BLaER1 treated with 17β-estradiol and CSF1 and Interleukin-3, amounts not matched to agents 10 nM and 100 nM (cell line): Measurements from ENCODE around the gene MGAT5B.

Experiments
- H3K27ac ChIP-seq, 11 experiments: shearing (Covaris generic); formaldehyde crosslinking; 2 replicates each; pipeline ENCODE4 v1.8.1; 2022
- H3K27me3 ChIP-seq, 11 experiments: shearing (Covaris generic); formaldehyde crosslinking; 2 replicates each; pipeline ENCODE4 v1.8.1; 2022
- H3K36me3 ChIP-seq, 11 experiments: shearing (Covaris generic); formaldehyde crosslinking; 2 replicates each; pipeline ENCODE4 v1.8.1; 2022
- H3K4me1 ChIP-seq, 10 experiments: shearing (Covaris generic); formaldehyde crosslinking; 2 replicates each; pipeline ENCODE4 v1.8.1; 2022
- H3K4me2 ChIP-seq, 11 experiments: shearing (Covaris generic); formaldehyde crosslinking; 2 replicates each; pipeline ENCODE4 v1.8.1; 2022
- H3K4me3 ChIP-seq, 10 experiments: shearing (Covaris generic); formaldehyde crosslinking; 2 replicates each; pipeline ENCODE4 v1.8.1; 2022
- H3K9ac ChIP-seq, 11 experiments: shearing (Covaris generic); formaldehyde crosslinking; 2 replicates each; pipeline ENCODE4 v1.8.1; 2022
- H3K9me3 ChIP-seq, 11 experiments: shearing (Covaris generic); formaldehyde crosslinking; replicated peaks in 1 of 11; 2 replicates each; pipeline ENCODE4 v1.8.1; 2022
- H4K20me1 ChIP-seq, 11 experiments: shearing (Covaris generic); formaldehyde crosslinking; 2 replicates each; pipeline ENCODE4 v1.8.1; 2022
- Cebpa-rat ChIP-seq, 11 experiments: shearing (Covaris generic); IDR thresholded peaks; 2 replicates each; pipeline ENCODE4 v1.8.1; 2022

The MGAT5B gene

DNA sequence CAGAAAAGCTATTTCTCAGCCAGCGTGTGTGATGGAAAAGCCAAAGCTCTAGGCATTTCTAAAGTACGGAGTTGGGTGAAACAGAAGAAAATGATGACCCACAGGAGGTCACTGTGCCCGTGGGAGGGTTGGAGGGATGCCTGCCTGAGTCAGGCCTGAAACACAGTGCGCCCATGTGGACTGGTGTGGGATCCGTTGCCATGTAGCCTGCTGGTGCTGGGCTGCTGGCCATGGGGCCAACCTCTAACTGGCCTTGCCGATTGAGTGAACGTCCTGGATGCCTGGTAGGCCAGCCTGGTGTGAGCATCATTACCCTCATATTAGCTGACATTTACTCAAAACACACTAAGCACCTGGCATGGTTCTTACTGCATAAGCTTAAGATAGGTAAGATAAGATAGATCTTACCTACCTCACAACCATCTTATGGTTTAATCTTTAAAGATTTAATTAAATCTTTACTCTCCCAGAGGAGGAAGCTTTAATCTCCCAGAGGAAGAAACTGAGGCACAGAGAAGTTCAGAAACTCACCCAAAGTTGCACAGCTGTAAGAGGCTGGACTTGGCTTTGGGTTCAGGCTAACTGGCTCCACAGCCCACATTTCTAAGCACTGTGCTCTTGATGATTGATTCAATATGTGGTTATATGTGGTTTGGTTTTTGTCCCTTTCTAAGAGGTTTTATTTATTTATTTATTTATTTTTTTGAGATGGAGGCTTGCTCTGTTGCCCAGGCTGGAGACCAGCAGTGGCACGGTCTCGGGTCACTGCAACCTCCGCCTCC, 15.7 kb downstream of the MGAT5B start:
- peaks cover 0 to 93% (median 65%) of the 10 kb centered on the region in 11 experiments; a peak in 17 of 22 replicates for H4K20me1 ChIP-seq
- H3K36me3 ChIP-seq, result peaks cover 0 to 84% (median 66%) of the 10 kb centered on the region in 11 experiments; a peak in 16 of 22 replicates
- H3K27ac ChIP-seq, result no peak overlapping the region
- H3K9me3 ChIP-seq, result no peaks in the 10 kb centered on the region
- peak overlapping the region in 1 of 11 experiments; percentile 0; a peak in 2 of 22 replicates for H3K4me2 ChIP-seq
- no peak overlapping the region for H3K4me3 ChIP-seq
- no peaks in the 10 kb centered on the region for H3K27me3 ChIP-seq
- no peak overlapping the region for H3K9ac ChIP-seq
- H3K4me1 ChIP-seq, result peaks cover 10 to 69% (median 51%) of the 10 kb centered on the region in 10 experiments
- TF ChIP-seq Cebpa-rat (IDR thresholded peaks at IDR 0.05), result no peak

DNA sequence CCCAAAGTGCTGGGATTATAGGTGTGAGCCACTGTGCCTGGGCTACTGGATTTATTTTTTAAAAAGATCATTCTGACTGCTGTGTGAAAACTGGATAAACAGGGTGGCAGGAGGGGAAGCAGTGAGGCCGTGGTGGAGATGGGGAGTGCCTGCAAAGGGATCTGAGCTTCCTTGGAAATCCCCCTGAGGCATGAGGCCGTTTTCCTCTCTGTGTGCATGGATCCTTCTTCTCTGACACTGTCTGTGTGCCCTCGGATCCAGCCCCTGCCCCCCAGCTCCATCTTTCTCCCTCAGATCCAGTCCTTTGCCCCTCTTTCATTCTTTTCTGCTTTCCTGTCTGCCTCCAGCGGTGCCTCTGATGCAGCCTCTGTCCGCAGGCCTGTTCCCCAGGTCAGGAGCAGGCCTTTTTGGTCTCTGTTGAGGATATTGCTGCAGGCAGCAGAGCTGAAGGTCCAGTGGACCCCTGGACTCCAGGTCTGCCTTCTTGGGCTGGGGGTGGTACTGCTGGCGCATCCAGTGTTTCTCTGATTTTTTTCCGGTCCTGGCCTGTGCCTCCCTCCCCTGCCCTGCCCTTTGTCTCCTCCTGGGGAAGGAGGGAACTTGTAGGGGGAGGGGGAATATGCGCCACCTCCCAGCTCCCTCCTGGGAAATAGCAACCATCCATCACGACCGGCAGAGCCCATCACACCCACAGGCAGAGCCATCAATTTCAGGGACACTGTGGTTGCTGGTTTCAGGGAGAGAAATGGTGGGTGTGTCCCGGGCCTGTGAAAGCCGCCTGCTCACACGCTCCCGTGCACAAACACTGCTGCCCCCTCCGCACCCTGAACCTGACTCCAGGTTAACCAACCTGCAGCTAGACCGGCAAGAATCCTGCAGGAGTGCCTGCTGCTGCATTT, 17.0 kb downstream of the MGAT5B start:
- peaks cover 0 to 84% (median 71%) of the 10 kb centered on the region in 11 experiments; a peak in 16 of 22 replicates for H3K36me3 ChIP-seq
- no peaks in the 10 kb centered on the region; a peak in 1 of 22 replicates for H3K9me3 ChIP-seq
- H3K27ac ChIP-seq, result peak overlapping the region in 5 of 11 experiments; percentile 17 to 64 (median 50); a peak in 9 of 22 replicates
- peaks cover 0 to 93% (median 66%) of the 10 kb centered on the region in 11 experiments; a peak in 17 of 22 replicates for H4K20me1 ChIP-seq
- no peak for TF ChIP-seq Cebpa-rat (IDR thresholded peaks at IDR 0.05)
- no peak overlapping the region for H3K4me3 ChIP-seq
- H3K27me3 ChIP-seq, result no peaks in the 10 kb centered on the region
- H3K4me2 ChIP-seq, result peak overlapping the region; percentile 52 to 87 (median 74)
- peaks cover 10 to 61% (median 45%) of the 10 kb centered on the region in 10 experiments for H3K4me1 ChIP-seq
- H3K9ac ChIP-seq, result peak overlapping the region in 8 of 11 experiments; percentile 4 to 64 (median 46); a peak in 14 of 22 replicates

DNA sequence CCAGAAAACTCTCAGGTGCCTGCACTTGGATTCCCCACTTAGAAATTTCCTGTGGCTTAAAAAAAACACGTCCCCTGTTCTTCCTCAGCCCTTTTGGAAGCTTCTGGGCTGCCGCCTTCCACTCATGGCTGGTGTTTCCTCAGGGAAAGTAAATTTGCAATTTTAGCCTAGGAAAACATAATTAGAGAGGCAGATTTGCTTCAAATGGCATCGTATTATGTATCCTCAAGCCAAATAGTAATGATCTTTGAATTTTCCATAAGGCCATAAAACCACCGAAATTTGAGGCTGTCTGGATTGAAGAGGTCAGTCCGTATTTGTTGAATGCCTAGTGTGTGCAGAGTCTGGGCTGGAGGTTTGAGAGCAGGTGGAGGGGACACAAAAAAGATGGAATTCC, 17.7 kb downstream of the MGAT5B start:
- H3K27me3 ChIP-seq, result no peaks in the 10 kb centered on the region
- TF ChIP-seq Cebpa-rat (IDR thresholded peaks at IDR 0.05), result no peak
- peak overlapping the region; percentile 52 to 87 (median 74) for H3K4me2 ChIP-seq
- peaks cover 0 to 90% (median 62%) of the 10 kb centered on the region in 11 experiments; a peak in 17 of 22 replicates for H4K20me1 ChIP-seq
- no peak overlapping the region for H3K27ac ChIP-seq
- H3K4me3 ChIP-seq, result no peak overlapping the region
- H3K36me3 ChIP-seq, result peaks cover 0 to 84% (median 74%) of the 10 kb centered on the region in 11 experiments; a peak in 16 of 22 replicates
- H3K9me3 ChIP-seq, result peaks cover 0 to 4% (median 0%) of the 10 kb centered on the region in 11 experiments; a peak in 2 of 22 replicates
- H3K9ac ChIP-seq, result peak overlapping the region in 4 of 11 experiments; percentile 42 to 64 (median 54); a peak in 4 of 22 replicates
- H3K4me1 ChIP-seq, result peaks cover 10 to 55% (median 39%) of the 10 kb centered on the region in 10 experiments

DNA sequence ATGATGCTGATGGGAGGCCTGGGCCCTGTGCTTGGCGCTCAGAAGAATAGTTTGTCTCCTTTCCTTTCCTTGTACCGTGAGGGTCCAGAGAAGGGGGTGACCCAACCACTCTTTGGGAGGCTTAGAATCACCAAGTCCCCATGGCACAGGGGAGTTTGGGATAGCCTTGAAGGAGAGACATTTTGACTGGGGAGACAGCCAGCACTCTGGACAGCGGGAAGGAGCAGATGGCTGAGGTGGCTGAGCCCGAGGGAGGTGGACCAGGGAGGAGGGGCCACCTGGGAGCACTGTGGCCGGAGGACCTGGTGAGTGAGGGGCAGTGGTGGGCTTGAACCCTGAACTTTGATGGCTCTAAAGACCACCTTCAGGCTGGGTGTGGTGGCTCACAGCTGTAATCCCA, 18.2 kb downstream of the MGAT5B start:
- H3K27me3 ChIP-seq, result no peaks in the 10 kb centered on the region
- H3K4me2 ChIP-seq, result peak overlapping the region in 4 of 11 experiments; percentile 67 to 83 (median 78); a peak in 4 of 22 replicates

DNA sequence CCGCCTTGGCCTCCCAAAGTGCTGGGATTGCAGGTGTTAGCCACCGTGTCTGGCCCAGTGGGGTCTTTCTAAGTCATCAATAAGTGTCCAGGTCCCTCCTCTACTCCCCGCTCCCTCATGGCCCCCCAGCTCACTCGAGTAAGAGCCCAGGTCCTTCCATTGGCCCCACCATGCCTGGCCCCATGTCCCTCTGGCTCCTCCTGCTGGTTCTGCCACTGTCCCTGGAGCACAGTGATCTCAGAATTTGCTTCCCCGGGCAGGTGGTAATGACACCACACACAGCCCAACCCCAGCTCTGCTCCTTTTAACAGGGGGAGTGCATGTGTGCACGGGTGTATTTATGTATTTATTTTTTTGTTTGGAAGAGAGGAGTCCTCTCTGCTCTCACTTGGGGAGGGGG, 19.6 kb downstream of the MGAT5B start:
- no peak overlapping the region for H3K4me2 ChIP-seq
- H3K4me1 ChIP-seq, result peaks cover 10 to 38% (median 22%) of the 10 kb centered on the region in 10 experiments
- H3K9ac ChIP-seq, result no peak overlapping the region
- H3K36me3 ChIP-seq, result peaks cover 0 to 84% (median 74%) of the 10 kb centered on the region in 11 experiments; a peak in 19 of 22 replicates
- H3K27ac ChIP-seq, result no peak overlapping the region
- peaks cover 0 to 23% (median 12%) of the 10 kb centered on the region in 11 experiments; a peak in 18 of 22 replicates for H3K9me3 ChIP-seq
- no peak overlapping the region for H3K4me3 ChIP-seq
- no peaks in the 10 kb centered on the region for H3K27me3 ChIP-seq
- TF ChIP-seq Cebpa-rat (IDR thresholded peaks at IDR 0.05), result no peak
- peaks cover 0 to 71% (median 48%) of the 10 kb centered on the region in 11 experiments; a peak in 13 of 22 replicates for H4K20me1 ChIP-seq

More for the DNA sequence above, 18.2 kb downstream of the MGAT5B start:
- TF ChIP-seq Cebpa-rat (IDR thresholded peaks at IDR 0.05), result no peak
- Histone ChIP-seq H3K36me3 (peaks cover 0 to 84% (median 74%) of the 10 kb centered on the region in 11 experiments; a peak in 17 of 22 replicates), H3K4me1 (peaks cover 10 to 50% (median 34%) of the 10 kb centered on the region in 10 experiments), H3K27ac (no peak overlapping the region), H3K4me3 (no peak overlapping the region), H3K9ac (no peak overlapping the region), H4K20me1 (peaks cover 0 to 85% (median 57%) of the 10 kb centered on the region in 11 experiments; a peak in 17 of 22 replicates), H3K9me3 (peaks cover 0 to 9% (median 0%) of the 10 kb centered on the region in 11 experiments; a peak in 4 of 22 replicates)

DNA sequence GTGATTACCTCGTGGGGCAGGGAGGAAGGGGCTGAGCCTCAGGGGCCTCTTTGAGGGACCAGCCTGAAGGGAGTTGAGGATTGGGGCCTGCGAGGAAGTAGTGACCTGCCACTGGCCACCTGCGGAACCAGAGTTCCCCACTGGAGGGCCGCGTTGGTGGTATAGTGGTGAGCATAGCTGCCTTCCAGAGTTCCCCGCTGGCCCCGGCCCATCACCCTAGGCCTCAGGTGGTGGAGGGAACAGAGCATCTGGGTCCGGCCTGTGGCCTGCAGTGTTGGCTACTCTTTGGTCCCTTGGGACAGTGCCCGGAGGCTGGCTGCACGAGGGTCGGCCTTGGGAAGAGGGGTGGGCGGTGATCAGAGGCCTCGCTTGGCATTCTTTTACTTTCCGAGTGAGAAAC, 20.5 kb downstream of the MGAT5B start:
- no peak overlapping the region for H3K27ac ChIP-seq
- no peak for TF ChIP-seq Cebpa-rat (IDR thresholded peaks at IDR 0.05)
- H3K9me3 ChIP-seq, result peaks cover 6 to 31% (median 21%) of the 10 kb centered on the region in 11 experiments; a peak in 21 of 22 replicates
- peaks cover 10 to 32% (median 21%) of the 10 kb centered on the region in 10 experiments for H3K4me1 ChIP-seq
- no peak overlapping the region for H3K4me3 ChIP-seq
- peaks cover 0 to 63% (median 46%) of the 10 kb centered on the region in 11 experiments; a peak in 13 of 22 replicates for H4K20me1 ChIP-seq
- H3K9ac ChIP-seq, result no peak overlapping the region
- peaks cover 0 to 84% (median 74%) of the 10 kb centered on the region in 11 experiments; a peak in 19 of 22 replicates for H3K36me3 ChIP-seq
- no peak overlapping the region for H3K4me2 ChIP-seq
- H3K27me3 ChIP-seq, result no peaks in the 10 kb centered on the region

DNA sequence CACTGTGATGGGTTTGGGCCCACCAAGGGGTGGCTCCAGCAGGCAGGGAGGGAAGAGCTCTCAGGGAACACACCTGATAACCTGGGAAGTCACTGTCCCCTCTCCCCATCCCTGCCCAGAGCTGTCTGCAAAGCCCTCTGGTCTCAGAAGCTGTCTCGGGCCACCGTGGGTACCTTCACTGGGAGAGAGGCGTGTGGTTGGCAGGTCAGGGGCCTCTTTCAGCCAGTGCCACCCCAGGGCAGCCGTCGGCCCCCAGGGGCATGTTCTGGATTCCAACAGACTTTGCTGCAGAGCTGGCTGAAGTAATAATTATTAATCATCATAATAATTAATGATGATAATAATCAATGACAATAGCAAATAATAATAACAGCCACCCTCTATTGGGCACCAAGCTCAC, 21.1 kb downstream of the MGAT5B start:
- peaks cover 10 to 29% (median 20%) of the 10 kb centered on the region in 10 experiments for H3K4me1 ChIP-seq
- H3K27me3 ChIP-seq, result no peaks in the 10 kb centered on the region
- H3K4me3 ChIP-seq, result no peak overlapping the region
- H4K20me1 ChIP-seq, result peaks cover 0 to 56% (median 44%) of the 10 kb centered on the region in 11 experiments; a peak in 12 of 22 replicates
- no peak overlapping the region for H3K27ac ChIP-seq
- peaks cover 0 to 84% (median 76%) of the 10 kb centered on the region in 11 experiments; a peak in 20 of 22 replicates for H3K36me3 ChIP-seq
- no peak overlapping the region for H3K4me2 ChIP-seq
- H3K9me3 ChIP-seq, result peaks cover 12 to 38% (median 27%) of the 10 kb centered on the region in 11 experiments
- no peak for TF ChIP-seq Cebpa-rat (IDR thresholded peaks at IDR 0.05)
- no peak overlapping the region for H3K9ac ChIP-seq

DNA sequence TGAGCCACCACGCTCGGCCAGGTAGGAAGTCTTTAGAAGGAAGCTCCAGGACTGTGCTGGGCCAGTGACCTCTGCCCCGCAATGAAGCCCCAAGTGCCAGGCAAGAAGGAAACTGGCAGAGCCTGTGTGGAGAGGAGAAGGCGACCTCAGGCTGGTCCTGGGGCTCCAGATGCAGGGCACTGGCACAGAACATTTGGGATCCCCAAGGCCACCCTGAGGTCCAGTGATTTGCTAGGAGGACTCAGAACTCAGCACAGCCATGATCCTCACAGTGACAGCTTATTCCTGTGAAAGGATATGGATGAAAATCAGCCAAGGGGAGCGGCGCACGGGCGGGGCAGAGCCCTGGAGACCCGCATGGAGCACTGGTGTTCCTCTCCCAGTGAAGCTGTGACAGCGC, 24.1 kb downstream of the MGAT5B start:
- Histone ChIP-seq H3K27ac (no peak overlapping the region), H3K36me3 (peaks cover 0 to 99% (median 96%) of the 10 kb centered on the region in 11 experiments; a peak in 20 of 22 replicates), H3K27me3 (no peaks in the 10 kb centered on the region), H3K4me3 (no peak overlapping the region), H4K20me1 (peaks cover 0 to 43% (median 26%) of the 10 kb centered on the region in 11 experiments; a peak in 10 of 22 replicates), H3K9me3 (peaks cover 23 to 50% (median 38%) of the 10 kb centered on the region in 11 experiments), H3K4me2 (no peak overlapping the region), H3K4me1 (0 out of 20 replicates have a peak, but pooled peaks cover 0 to 3% (median 0%) of the 10 kb centered on the region in 10 experiments), H3K9ac (no peak overlapping the region)
- TF ChIP-seq Cebpa-rat (IDR thresholded peaks at IDR 0.05), result no peak
